AG09309 (cell line): ENCODE data around the gene JMJD1C.

ENCODE experiments used
- DNase-seq: peaks from one replicate; pipeline ENCODE4 v3.0.0-alpha.2; 2010; ENCODE audit warnings: low read depth
- H3K4me3 ChIP-seq: 2 replicates; pipeline ENCODE4 v1.5.1; 2011; ENCODE audit warnings: mild to moderate bottlenecking, low read depth, low read length, moderate library complexity; ENCODE audit not compliant: control insufficient read depth
- TF ChIP-seq, protein P1 (sequence below): IDR thresholded peaks from 2 replicates; pipeline ENCODE4 v1.5.1; 2011; ENCODE audit warnings: mild to moderate bottlenecking, low read depth, low read length, inconsistent platforms; ENCODE audit not compliant: insufficient read depth, control insufficient read depth; ENCODE audit errors: missing control alignments

The JMJD1C gene

DNA sequence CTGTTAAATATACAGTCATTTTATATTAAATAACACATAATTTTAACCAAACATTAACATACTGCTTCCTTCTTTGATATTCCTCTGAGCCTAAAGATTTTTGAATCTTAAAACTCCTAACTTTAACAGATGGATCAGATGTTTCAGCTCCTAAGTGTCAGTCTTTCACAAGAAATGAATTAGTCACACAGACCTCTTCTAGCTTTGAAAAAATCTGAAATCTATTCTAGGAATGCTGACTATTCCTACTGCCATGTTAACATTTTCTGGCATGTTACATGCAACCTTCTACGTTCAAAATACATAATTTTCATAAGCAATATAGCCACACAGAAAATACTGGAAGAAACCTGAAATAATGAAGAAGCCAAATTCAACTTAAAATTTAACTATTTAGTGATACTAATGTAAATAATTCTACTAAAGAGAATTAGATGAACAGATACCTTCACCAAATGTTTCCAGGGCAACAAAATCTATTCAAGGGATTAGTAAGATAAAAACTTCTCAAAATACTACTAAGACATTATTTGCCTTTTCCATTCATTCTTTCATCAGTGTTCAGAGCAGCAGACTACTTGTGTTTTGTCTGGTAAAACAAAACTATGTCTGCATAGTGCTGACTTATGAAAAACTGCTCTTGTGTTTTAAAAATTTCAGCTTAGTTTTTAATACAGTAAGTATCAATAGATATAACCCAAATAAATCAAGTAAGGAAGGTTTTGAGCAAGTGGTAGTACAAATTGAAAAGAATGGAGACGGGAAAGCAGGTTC, 9.2 kb downstream of the JMJD1C start:
- H3K4me3 ChIP-seq = no peak overlapping the region
- no peak for DNase-seq
- TF ChIP-seq, protein P1, sequence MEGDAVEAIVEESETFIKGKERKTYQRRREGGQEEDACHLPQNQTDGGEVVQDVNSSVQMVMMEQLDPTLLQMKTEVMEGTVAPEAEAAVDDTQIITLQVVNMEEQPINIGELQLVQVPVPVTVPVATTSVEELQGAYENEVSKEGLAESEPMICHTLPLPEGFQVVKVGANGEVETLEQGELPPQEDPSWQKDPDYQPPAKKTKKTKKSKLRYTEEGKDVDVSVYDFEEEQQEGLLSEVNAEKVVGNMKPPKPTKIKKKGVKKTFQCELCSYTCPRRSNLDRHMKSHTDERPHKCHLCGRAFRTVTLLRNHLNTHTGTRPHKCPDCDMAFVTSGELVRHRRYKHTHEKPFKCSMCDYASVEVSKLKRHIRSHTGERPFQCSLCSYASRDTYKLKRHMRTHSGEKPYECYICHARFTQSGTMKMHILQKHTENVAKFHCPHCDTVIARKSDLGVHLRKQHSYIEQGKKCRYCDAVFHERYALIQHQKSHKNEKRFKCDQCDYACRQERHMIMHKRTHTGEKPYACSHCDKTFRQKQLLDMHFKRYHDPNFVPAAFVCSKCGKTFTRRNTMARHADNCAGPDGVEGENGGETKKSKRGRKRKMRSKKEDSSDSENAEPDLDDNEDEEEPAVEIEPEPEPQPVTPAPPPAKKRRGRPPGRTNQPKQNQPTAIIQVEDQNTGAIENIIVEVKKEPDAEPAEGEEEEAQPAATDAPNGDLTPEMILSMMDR = no peak

DNA sequence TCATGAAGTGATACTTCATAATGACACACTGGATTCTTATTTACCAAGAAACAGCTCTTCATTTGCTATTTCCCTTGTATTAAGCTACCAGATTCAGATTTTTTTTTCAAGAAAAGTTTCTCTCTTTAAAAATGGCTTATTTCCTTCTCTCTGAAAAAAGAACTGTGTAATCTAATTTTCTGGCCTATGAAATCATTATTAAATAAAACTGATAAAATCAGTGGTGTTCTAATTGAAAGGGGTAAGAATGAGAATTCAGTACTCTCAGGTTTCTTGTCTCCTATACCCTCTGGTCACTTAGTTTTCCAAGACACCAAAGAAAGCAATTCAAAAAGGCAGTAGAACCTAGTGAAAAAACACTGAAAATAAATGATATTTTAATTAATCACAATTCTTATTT, 10.3 kb downstream of the JMJD1C start:
- DNase-seq = no peak
- TF ChIP-seq, protein P1 = no peak
- H3K4me3 ChIP-seq = no peak overlapping the region

- no peak overlapping the region for H3K4me3 ChIP-seq
- TF ChIP-seq, protein P1 = no peak
- no peak for DNase-seq
Measured at GRCh38 chr10:63454631-63455030, 11.1 kb downstream of the JMJD1C start.

- TF ChIP-seq, protein P1 = no peak
- H3K4me3 ChIP-seq = no peak overlapping the region
- DNase-seq = no peak
Measured at GRCh38 chr10:63452524-63452923, 13.3 kb downstream of the JMJD1C start.

DNA sequence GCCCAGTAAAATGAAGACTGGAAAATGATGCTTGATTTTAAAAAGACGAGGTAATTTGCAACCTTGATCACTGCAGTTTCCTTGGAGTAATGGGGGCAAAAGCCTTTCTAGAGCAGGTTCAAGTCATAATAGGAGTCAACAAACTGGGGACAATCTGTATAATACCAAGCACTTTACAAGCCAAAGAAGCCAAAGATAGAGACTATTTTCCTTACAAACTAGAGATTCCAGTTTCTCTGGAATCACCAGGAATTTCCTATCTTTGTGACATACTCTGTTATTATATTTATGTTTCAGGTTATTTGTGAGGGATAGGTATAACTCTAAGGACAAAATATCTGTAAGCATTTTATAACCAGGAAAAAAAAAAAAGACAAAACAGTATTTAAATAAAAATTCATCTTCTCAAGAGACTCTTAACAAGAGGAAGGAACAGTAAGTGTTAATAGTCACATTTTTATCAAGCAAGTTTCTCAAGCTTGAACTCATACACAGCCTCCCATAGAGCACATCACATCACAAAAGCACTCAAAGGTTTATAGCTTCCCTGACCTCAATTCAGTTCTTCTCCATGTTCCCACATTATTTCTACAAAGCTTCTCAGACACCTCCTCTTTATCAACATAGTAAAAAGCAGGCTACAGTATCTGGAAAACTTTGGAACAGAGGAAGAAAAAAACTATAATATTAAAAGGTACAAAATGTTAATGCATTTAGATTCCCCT, 18.9 kb downstream of the JMJD1C start:
- TF ChIP-seq, protein P1 = no peak

DNA sequence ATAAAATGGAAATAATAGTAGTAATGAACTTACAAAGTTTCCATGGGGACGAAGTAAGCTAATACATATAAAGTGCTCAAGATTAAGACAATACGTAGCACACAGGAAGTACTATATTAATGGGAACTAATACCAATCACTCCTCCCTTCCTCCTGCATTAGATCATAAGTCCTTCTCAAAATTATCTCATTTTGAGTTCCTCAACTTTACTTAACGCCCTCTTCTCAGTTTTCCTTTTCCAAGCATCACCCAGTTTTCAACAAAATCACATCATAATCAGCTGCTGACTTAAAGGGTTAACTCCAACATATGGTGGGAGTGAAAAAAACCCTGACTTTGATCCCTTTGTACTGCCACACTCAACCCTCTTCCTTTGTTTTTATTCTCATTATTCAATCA, 24.4 kb downstream of the JMJD1C start:
- no peak overlapping the region for H3K4me3 ChIP-seq
- no peak for DNase-seq
- TF ChIP-seq, protein P1 = no peak

More for the DNA sequence above, 18.9 kb downstream of the JMJD1C start:
- DNase-seq = no peak
- no peak overlapping the region for H3K4me3 ChIP-seq

DNA sequence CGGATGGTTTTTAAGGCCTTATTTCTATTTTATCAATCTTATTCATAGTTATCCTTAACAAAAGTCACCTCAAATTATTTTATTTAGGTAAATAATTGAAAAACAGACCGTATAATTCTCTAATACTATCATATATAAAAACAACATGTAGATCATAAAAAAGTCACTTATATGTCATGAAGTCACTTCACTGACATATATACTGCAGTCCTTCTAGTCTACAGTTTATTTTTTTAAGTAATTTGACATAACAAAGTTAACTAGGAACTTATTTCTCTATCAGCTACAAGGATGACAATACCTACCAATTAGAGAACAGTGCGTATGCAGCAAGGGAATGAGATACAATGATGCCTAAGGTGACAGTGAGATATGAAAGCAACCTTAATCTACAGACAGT, 26.2 kb downstream of the JMJD1C start:
- TF ChIP-seq, protein P1 = no peak
- no peak for DNase-seq

More for the DNA sequence above, 26.2 kb downstream of the JMJD1C start:
- no peak overlapping the region for H3K4me3 ChIP-seq
